Osteocyte (in vitro differentiated cells): Measurements from ENCODE around the gene ATAD2B. TPM values are rescaled to one million over a fixed set of nuclear protein-coding genes. Genes with fewer than 3 reads are reported as not detected.
"Not testable (repeated sequence)": the region's sequence is repeated elsewhere in the genome, so short reads cannot be mapped to it uniquely, and the experiment has no call there.

ENCODE experiments used
- DNase-seq: peaks from one replicate; pipeline ENCODE4 v3.0.0; 2021; ENCODE audit warnings: mixed read lengths; ENCODE audit not compliant: unreplicated experiment; ENCODE audit errors: extremely low spot score
- H3K27ac Mint-ChIP-seq: one replicate; pipeline ENCODE4 v1.8.0; 2021; ENCODE audit warnings: mild to moderate bottlenecking, mixed read lengths; ENCODE audit not compliant: unreplicated experiment
- H3K27me3 Mint-ChIP-seq: one replicate; pipeline ENCODE4 v1.8.0; 2021; ENCODE audit warnings: mixed read lengths; ENCODE audit not compliant: unreplicated experiment
- H3K36me3 Mint-ChIP-seq: one replicate; pipeline ENCODE4 v1.8.0; 2021; ENCODE audit warnings: mixed read lengths; ENCODE audit not compliant: unreplicated experiment
- H3K4me1 Mint-ChIP-seq: one replicate; pipeline ENCODE4 v1.8.0; 2021; ENCODE audit warnings: mixed read lengths; ENCODE audit not compliant: unreplicated experiment
- H3K4me3 Mint-ChIP-seq: one replicate; pipeline ENCODE4 v1.8.0; 2021; ENCODE audit warnings: mild to moderate bottlenecking, moderate library complexity, mixed read lengths; ENCODE audit not compliant: unreplicated experiment
- H3K9me3 Mint-ChIP-seq: one replicate; pipeline ENCODE4 v1.8.0; 2021; ENCODE audit warnings: mixed read lengths; ENCODE audit not compliant: unreplicated experiment
- CTCF ChIP-seq: fragments of 200-600 bp; sonication (generic); IDR thresholded peaks from 2 replicates; pipeline ENCODE4 v1.5.0; 2021; ENCODE audit warnings: antibody characterized with exemption, mild to moderate bottlenecking, moderate library complexity
- total RNA-seq: library from RNA; stranded (reverse); gene quantifications from 2 replicates; pipeline ENCODE4 v1.2.1, GENCODE V29; 2021

Gene ATAD2B
- total RNA-seq, 1 donor from 2014 or later = 27.3 TPM

GRCh38 chr2:23789012-23789411 is 137.9 kb downstream of the ATAD2B start:
- no peaks in the 10 kb centered on the region for H3K27me3 Mint-ChIP-seq
- TF ChIP-seq CTCF = no peak
- H3K4me3 Mint-ChIP-seq = no peak overlapping the region
- peaks cover 4% of the 10 kb centered on the region for H3K9me3 Mint-ChIP-seq
- H3K4me1 Mint-ChIP-seq = peaks cover 26% of the 10 kb centered on the region
- DNase-seq = no peak
- H3K36me3 Mint-ChIP-seq = peaks cover 30% of the 10 kb centered on the region
- H3K27ac Mint-ChIP-seq = no peak overlapping the region

GRCh38 chr2:23788100-23788499 is 138.8 kb downstream of the ATAD2B start:
- Mint-ChIP-seq H3K36me3 (peaks cover 30% of the 10 kb centered on the region), H3K27ac (no peak overlapping the region), H3K4me1 (peaks cover 23% of the 10 kb centered on the region), H3K27me3 (no peaks in the 10 kb centered on the region), H3K4me3 (no peak overlapping the region), H3K9me3 (peaks cover 4% of the 10 kb centered on the region)
- no peak for TF ChIP-seq CTCF
- DNase-seq = no peak

- no peaks in the 10 kb centered on the region for H3K9me3 Mint-ChIP-seq
- H3K36me3 Mint-ChIP-seq = peaks cover 36% of the 10 kb centered on the region
- no peaks in the 10 kb centered on the region for H3K27me3 Mint-ChIP-seq
- no peak for TF ChIP-seq CTCF
- H3K4me1 Mint-ChIP-seq = peaks cover 7% of the 10 kb centered on the region
- no peak overlapping the region for H3K4me3 Mint-ChIP-seq
- no peak overlapping the region for H3K27ac Mint-ChIP-seq
- no peak for DNase-seq
These were observed 142.0 kb downstream of the ATAD2B start for GRCh38 chr2:23784971-23785370.

- no peak for TF ChIP-seq CTCF
- peaks cover 28% of the 10 kb centered on the region for H3K36me3 Mint-ChIP-seq
- H3K27ac Mint-ChIP-seq = no peak overlapping the region
These were observed 144.3 kb downstream of the ATAD2B start for GRCh38 chr2:23782646-23783045.

GRCh38 chr2:23782126-23782525 is 144.8 kb downstream of the ATAD2B start:
- Mint-ChIP-seq H3K4me3 (no peak overlapping the region), H3K9me3 (no peaks in the 10 kb centered on the region), H3K4me1 (peaks cover 11% of the 10 kb centered on the region), H3K36me3 (peaks cover 29% of the 10 kb centered on the region), H3K27ac (no peak overlapping the region), H3K27me3 (no peaks in the 10 kb centered on the region)
- DNase-seq = no peak
- no peak for TF ChIP-seq CTCF

More at GRCh38 chr2:23782646-23783045, 144.3 kb downstream of the ATAD2B start:
- H3K27me3 Mint-ChIP-seq = no peaks in the 10 kb centered on the region
- H3K9me3 Mint-ChIP-seq = no peaks in the 10 kb centered on the region
- H3K4me3 Mint-ChIP-seq = no peak overlapping the region
- H3K4me1 Mint-ChIP-seq = peaks cover 9% of the 10 kb centered on the region
- DNase-seq = no peak

GRCh38 chr2:23780465-23780864 is 146.5 kb downstream of the ATAD2B start:
- H3K4me3 Mint-ChIP-seq, H3K27me3 Mint-ChIP-seq, DNase-seq, H3K27ac Mint-ChIP-seq, H3K9me3 Mint-ChIP-seq: not testable (repeated sequence)
- Mint-ChIP-seq H3K4me1 (peaks cover 11% of the 10 kb centered on the region), H3K36me3 (peaks cover 31% of the 10 kb centered on the region)
